K562 (cell line): ENCODE measurements around the gene RTF1. TPM values are rescaled to one million over a fixed set of nuclear protein-coding genes. Genes with fewer than 3 reads are reported as not detected.
A peak's percentile ranks its signal among the peaks of the same experiment; 100 is the strongest.

Source experiments
- ASH1L ChIP-seq: fragments of 450-650 bp; IDR thresholded peaks from 2 replicates; pipeline ENCODE4 v1.6.1; 2018; ENCODE audit warnings: borderline replicate concordance, mild to moderate bottlenecking, low read depth; ENCODE audit not compliant: partially characterized antibody
- ATF3 ChIP-seq, 2 experiments: fragments of 450-650 bp in 1 of 2; sonication (generic) in 1 of 2; formaldehyde crosslinking in 1 of 2; IDR thresholded peaks in 1 of 2; conservative IDR thresholded peaks in 1 of 2; 2 replicates each; pipeline versions ENCODE4 v1.6.1 to v1.8.1; 2016 to 2023; ENCODE audit warnings: mild to moderate bottlenecking in 2 of 2, moderate library complexity in 2 of 2, inconsistent platforms in 1 of 2, missing genetic modification reagents in 1 of 2
- FOXO4 ChIP-seq: fragments of 450-650 bp; formaldehyde crosslinking; IDR thresholded peaks from 2 replicates; pipeline ENCODE4 v1.4.0; 2020; ENCODE audit warnings: mild to moderate bottlenecking, moderate library complexity
- GATAD2A ChIP-seq: fragments of 450-650 bp; IDR thresholded peaks from 2 replicates; pipeline ENCODE4 v1.6.1; 2017
- JUND ChIP-seq, 2 experiments: IDR thresholded peaks; 2 replicates in 1 of 2; 3 replicates in 1 of 2; pipeline ENCODE4 v1.6.1; 2011; ENCODE audit warnings: borderline replicate concordance in 2 of 2, low read depth in 2 of 2, low read length in 2 of 2, improper control_type of control experiment in 1 of 2, missing biosample characterization in 1 of 2, missing genetic modification characterization in 1 of 2, missing genetic modification reagents in 1 of 2
- MAZ ChIP-seq, 2 experiments: fragments of 450-650 bp in 1 of 2; sonication (generic) in 1 of 2; formaldehyde crosslinking; IDR thresholded peaks in 1 of 2; conservative IDR thresholded peaks in 1 of 2; 2 replicates each; pipeline versions ENCODE4 v1.4.0 to v1.5.0; 2020; ENCODE audit warnings: mild to moderate bottlenecking in 1 of 2, missing genetic modification reagents in 1 of 2
- RBM17 ChIP-seq: fragments of 200-400 bp; formaldehyde crosslinking; IDR thresholded peaks from 2 replicates; pipeline ENCODE4 v1.6.1; 2017; ENCODE audit warnings: low read depth, mild to moderate bottlenecking, low read length, borderline replicate concordance
- SIN3A ChIP-seq, 2 experiments: fragments of 150-350 bp in 1 of 2; IDR thresholded peaks; 2 replicates each; pipeline ENCODE4 v1.6.1; 2011 to 2016; ENCODE audit warnings: borderline replicate concordance in 2 of 2, low read depth in 2 of 2, low read length in 2 of 2, mild to moderate bottlenecking in 2 of 2, moderate library complexity in 2 of 2; ENCODE audit not compliant: control insufficient read depth in 1 of 2
- TEAD4 ChIP-seq, 2 experiments: sonication (generic) in 1 of 2; formaldehyde crosslinking in 1 of 2; IDR thresholded peaks; 2 replicates each; pipeline versions ENCODE4 v1.6.1 to v1.8.0; 2012 to 2022; ENCODE audit warnings: borderline replicate concordance in 1 of 2, inconsistent platforms in 1 of 2, low read length in 1 of 2, mild to moderate bottlenecking in 1 of 2, missing genetic modification reagents in 1 of 2
- TRIM28 ChIP-seq: fragments of 450-650 bp; IDR thresholded peaks from 2 replicates; pipeline ENCODE4 v1.6.1; 2017
- polyA plus RNA-seq, 8 experiments: library from polyadenylated mRNA; depleted of rRNA in 4 of 8; stranded (reverse) in 5 of 8; unstranded in 3 of 8; fragments of >200 nt; fragmentation: Nextera tagmentation in 2 of 8; fragmentation: Illumina TruSeq in 1 of 8; extraction: Ambion mirVana in 2 of 8; extraction: Trizol in 1 of 8; gene quantifications; 2 replicates each; pipeline versions ENCODE4 v1.2.1 to v1.2.3, GENCODE V29; 2011 to 2014; ENCODE audit warnings: inconsistent platforms in 1 of 8, missing spikeins in 1 of 8
- total RNA-seq, 7 experiments: library from RNA; depleted of rRNA in 6 of 7; stranded (reverse); fragments of >200 nt in 6 of 7; fragmentation: Illumina TruSeq in 2 of 7; extraction: Trizol in 2 of 7; gene quantifications; 2 replicates each; pipeline versions ENCODE4 v1.2.1 to v1.2.3, GENCODE V29; 2011 to 2021; ENCODE audit warnings: low replicate concordance in 1 of 7
- TF ChIP-seq, protein P1 (sequence below), 2 experiments: fragments of 450-650 bp; formaldehyde crosslinking in 1 of 2; IDR thresholded peaks; 2 replicates each; pipeline versions ENCODE4 v1.4.0 to v1.6.1; 2014 to 2020; ENCODE audit warnings: mild to moderate bottlenecking in 2 of 2, borderline replicate concordance in 1 of 2, low read depth in 1 of 2
- TF ChIP-seq, protein P2 (sequence below): fragments of 250-450 bp; sonication (Bioruptor Pico); IDR thresholded peaks from 2 replicates; pipeline ENCODE4 v1.5.0; 2021

Gene RTF1
- total and polyA plus RNA-seq, 9 of the 15 experiments (the other 6 are each of a cell fraction or from before 2014, with no cell fraction given) = 7.6 to 69.5 (median 31.5) TPM

DNA sequence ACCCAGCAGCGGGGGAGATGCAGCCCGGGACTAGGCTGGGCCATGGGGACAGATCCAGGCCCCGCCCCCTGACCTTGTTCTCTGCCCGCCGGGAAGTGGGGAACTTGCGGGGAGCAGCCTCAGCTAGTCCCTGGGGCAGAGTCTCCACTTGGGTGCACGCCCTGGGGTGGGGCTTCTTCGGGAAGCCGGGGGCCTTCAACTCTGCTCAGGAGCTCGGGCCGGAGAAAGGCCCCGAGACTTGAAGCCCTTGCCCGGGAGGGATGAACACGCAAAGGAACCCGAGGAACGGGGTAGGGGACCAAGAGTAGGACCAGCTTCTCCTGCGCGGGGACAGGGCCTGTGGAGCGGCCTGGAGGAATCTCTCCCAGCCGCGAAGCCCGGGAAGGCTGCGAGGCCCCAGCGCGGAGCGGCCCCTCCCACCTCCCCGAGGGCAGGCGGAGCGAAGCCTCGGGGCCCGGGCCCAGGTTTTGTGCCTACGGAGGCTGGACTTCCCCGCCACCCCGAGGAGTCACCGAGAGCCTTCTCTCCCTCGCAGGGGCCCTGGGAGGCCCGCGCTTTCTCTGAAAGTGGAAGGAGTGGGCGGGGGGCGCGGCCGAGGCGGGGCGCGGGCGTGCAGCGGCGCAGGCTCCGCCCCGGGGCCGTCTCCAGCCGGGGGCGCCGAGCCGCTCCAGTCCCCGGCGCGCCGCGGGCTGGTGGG lies 76.5 kb downstream of the RTF1 start, which contains the start of gene ITPKA (continued):
- no peak for TF ChIP-seq ATF3 (IDR thresholded peaks at IDR 0.05)
- TF ChIP-seq ATF3 (CRISPR knock-in tag; conservative IDR thresholded peaks at IDR 0.05) = 0 out of 2 replicates have a peak, but pooled peaks have one; percentile 32
- TF ChIP-seq RBM17 = no peak
- TF ChIP-seq FOXO4 = no peak
- peak; percentile 86 to 88; a peak in 3 of 4 replicates for TF ChIP-seq MAZ (CRISPR knock-in tag; conservative IDR thresholded peaks at IDR 0.05 in 1 of 2, IDR thresholded peaks at IDR 0.05 in 1 of 2)
- no peak for TF ChIP-seq GATAD2A
- TF ChIP-seq JUND (IDR thresholded peaks at IDR 0.05; ENCODE audit: borderline replicate concordance, low read depth, low read length) = peak; percentile 38; the same call in 1 of the 2 replicates
- TF ChIP-seq JUND (tag; IDR thresholded peaks at IDR 0.05; ENCODE audit: borderline replicate concordance, low read depth, low read length) = peak; percentile 31; the same call in 1 of the 3 replicates
- no peak; the same call in 1 of the 2 replicates for TF ChIP-seq TEAD4 (IDR thresholded peaks at IDR 0.05; ENCODE audit: low read length)
- no peak for TF ChIP-seq TEAD4 (CRISPR knock-in tag; IDR thresholded peaks at IDR 0.05; ENCODE audit: borderline replicate concordance)
- no peak for TF ChIP-seq ASH1L
- TF ChIP-seq, protein P1, sequence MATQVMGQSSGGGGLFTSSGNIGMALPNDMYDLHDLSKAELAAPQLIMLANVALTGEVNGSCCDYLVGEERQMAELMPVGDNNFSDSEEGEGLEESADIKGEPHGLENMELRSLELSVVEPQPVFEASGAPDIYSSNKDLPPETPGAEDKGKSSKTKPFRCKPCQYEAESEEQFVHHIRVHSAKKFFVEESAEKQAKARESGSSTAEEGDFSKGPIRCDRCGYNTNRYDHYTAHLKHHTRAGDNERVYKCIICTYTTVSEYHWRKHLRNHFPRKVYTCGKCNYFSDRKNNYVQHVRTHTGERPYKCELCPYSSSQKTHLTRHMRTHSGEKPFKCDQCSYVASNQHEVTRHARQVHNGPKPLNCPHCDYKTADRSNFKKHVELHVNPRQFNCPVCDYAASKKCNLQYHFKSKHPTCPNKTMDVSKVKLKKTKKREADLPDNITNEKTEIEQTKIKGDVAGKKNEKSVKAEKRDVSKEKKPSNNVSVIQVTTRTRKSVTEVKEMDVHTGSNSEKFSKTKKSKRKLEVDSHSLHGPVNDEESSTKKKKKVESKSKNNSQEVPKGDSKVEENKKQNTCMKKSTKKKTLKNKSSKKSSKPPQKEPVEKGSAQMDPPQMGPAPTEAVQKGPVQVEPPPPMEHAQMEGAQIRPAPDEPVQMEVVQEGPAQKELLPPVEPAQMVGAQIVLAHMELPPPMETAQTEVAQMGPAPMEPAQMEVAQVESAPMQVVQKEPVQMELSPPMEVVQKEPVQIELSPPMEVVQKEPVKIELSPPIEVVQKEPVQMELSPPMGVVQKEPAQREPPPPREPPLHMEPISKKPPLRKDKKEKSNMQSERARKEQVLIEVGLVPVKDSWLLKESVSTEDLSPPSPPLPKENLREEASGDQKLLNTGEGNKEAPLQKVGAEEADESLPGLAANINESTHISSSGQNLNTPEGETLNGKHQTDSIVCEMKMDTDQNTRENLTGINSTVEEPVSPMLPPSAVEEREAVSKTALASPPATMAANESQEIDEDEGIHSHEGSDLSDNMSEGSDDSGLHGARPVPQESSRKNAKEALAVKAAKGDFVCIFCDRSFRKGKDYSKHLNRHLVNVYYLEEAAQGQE (IDR thresholded peaks at IDR 0.05; ENCODE audit: borderline replicate concordance) = peak; percentile 41; the same call in 1 of the 2 replicates
- TF ChIP-seq, protein P1 (CRISPR knock-in tag; IDR thresholded peaks at IDR 0.05; ENCODE audit: low read depth) = no peak
- peak; percentile 32 to 55; a peak in 2 of 4 replicates for TF ChIP-seq SIN3A (IDR thresholded peaks at IDR 0.05; ENCODE audit: borderline replicate concordance in 2 of 2, control insufficient read depth in 1 of 2, low read depth in 2 of 2, low read length in 2 of 2)
- TF ChIP-seq, protein P2, sequence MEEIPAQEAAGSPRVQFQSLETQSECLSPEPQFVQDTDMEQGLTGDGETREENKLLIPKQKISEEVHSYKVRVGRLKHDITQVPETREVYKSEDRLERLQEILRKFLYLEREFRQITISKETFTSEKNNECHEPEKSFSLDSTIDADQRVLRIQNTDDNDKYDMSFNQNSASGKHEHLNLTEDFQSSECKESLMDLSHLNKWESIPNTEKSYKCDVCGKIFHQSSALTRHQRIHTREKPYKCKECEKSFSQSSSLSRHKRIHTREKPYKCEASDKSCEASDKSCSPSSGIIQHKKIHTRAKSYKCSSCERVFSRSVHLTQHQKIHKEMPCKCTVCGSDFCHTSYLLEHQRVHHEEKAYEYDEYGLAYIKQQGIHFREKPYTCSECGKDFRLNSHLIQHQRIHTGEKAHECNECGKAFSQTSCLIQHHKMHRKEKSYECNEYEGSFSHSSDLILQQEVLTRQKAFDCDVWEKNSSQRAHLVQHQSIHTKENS (CRISPR knock-in tag) = no peak
- TF ChIP-seq TRIM28 = no peak
